Kidney (tissue), 14 donors: ENCODE measurements around the gene C3orf22. TPM values are rescaled to one million over a fixed set of nuclear protein-coding genes. Genes with fewer than 3 reads are reported as not detected.
"Not testable (repeated sequence)": the region's sequence is repeated elsewhere in the genome, so short reads cannot be mapped to it uniquely, and the experiment has no call there.

Experiments
- DNase-seq, 5 donors: peaks; one replicate each; pipeline ENCODE4 v3.0.0-alpha.2; 2013 to 2020
- FAIRE-seq: peaks from 2 replicates; lab custom pipeline; 2012; peaks lifted over from hg19 to GRCh38; lab: Jason Lieb, UNC
- H3K27ac ChIP-seq, 2 donors: one replicate each; pipeline ENCODE4 v1.7.0; 2013; ENCODE audit warnings: low read depth in 2 of 2, low read length in 2 of 2, inconsistent platforms in 1 of 2
- H3K27me3 ChIP-seq: one replicate; pipeline ENCODE4 v1.7.1; 2013; ENCODE audit warnings: low read length, inconsistent platforms; ENCODE audit not compliant: control insufficient read depth, insufficient read depth
- H3K36me3 ChIP-seq, 3 donors: one replicate each; pipeline versions ENCODE4 v1.7.0 to v1.7.1; 2013; ENCODE audit warnings: low read length in 3 of 3, control low read depth in 1 of 3, inconsistent platforms in 1 of 3; ENCODE audit not compliant: insufficient read depth in 3 of 3, control insufficient read depth in 2 of 3
- H3K4me1 ChIP-seq, 3 donors: one replicate each; pipeline versions ENCODE4 v1.7.0 to v1.7.1; 2013; ENCODE audit warnings: low read length in 3 of 3, inconsistent platforms in 1 of 3, low read depth in 1 of 3; ENCODE audit not compliant: control insufficient read depth in 2 of 3, insufficient read depth in 2 of 3
- H3K4me3 ChIP-seq, 3 donors: one replicate each; pipeline versions ENCODE4 v1.7.0 to v1.8.1; 2013; ENCODE audit warnings: low read length in 3 of 3, control low read depth in 1 of 3, inconsistent platforms in 1 of 3
- H3K9ac ChIP-seq, 3 donors: one replicate each; pipeline versions ENCODE4 v1.7.0 to v1.7.1; 2013; ENCODE audit warnings: low read length in 3 of 3, control low read depth in 1 of 3, inconsistent platforms in 1 of 3
- H3K9me3 ChIP-seq, 3 donors: one replicate each; pipeline versions ENCODE4 v1.7.0 to v1.7.1; 2013; ENCODE audit warnings: low read length in 3 of 3, control low read depth in 1 of 3, inconsistent platforms in 1 of 3; ENCODE audit not compliant: control insufficient read depth in 2 of 3, insufficient read depth in 1 of 3
- intact Hi-C: fragments of 100-400 bp; cut with DNase I; formaldehyde crosslinking; loops from one replicate; pipeline ENCODE4 v1.11.1; 2022
- polyA plus RNA-seq: library from polyadenylated mRNA; stranded (reverse); fragments of 350-450 nt; fragmentation: Illumina TruSeq; extraction: RNeasy Lipid Tissue Mini Kit (QIAGEN cat#74804); gene quantifications from one replicate; pipeline ENCODE4 v1.2.3, GENCODE V29; 2014; ENCODE audit warnings: low read depth, low replicate concordance; ENCODE audit not compliant: insufficient read depth
- total RNA-seq: library from RNA; stranded (reverse); fragmentation: NEBNext Ultra II Directional; extraction: Animal tissue kit (Norgen Biotek cat#: 25700); gene quantifications from one replicate; pipeline ENCODE4 v1.2.1, GENCODE V29; 2021
- TF ChIP-seq, protein P1 (sequence below): IDR thresholded peaks from 3 replicates; pipeline ENCODE4 v1.5.1; 2012; ENCODE audit warnings: mild to moderate bottlenecking, moderate library complexity, borderline replicate concordance; ENCODE audit not compliant: insufficient read depth; ENCODE audit errors: extremely low read depth
- donor health status: control.
- donor health status: control.
- donor health status: control.
- donor health status: control.
- donor health status: control.
- donor health status: DM: yes; HTN: yes; CAD: no.
- donor health status: Normal renal cell carcinoma (clear cell type).

C3orf22 gene
- total and polyA plus RNA-seq, 2 donors from 2014 or later: not detected

DNA sequence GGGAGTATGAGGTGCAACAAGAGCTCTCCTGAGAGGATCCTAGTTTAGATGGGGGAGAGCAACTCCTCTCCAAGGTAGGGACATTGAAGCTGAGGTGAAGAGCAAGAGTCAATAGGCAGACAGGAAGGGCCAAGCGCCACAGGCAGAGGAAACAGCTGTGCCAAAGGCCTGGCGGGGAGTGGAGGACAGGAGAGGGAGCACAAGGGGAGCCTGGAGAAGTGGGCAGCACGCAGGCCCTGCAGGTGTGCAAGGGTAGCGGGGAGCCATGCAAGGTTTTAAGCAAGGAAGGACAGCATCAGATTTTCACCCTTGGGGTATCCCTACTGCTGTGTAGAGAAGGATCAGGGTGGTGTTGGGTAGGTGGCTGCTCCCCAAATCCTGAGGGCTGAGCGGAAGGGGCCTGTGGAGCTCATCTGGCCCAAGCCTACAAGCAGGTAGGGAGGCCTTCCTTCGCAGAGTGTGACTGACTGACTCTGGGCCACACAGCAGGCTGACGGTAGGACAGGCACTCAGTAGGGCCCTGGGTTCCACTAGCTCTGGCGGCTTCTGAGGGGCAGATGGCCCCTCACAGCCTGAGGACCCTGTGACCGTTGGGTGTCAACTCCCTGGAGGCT, 21.5 kb downstream of the C3orf22 start:
- TF ChIP-seq, protein P1, sequence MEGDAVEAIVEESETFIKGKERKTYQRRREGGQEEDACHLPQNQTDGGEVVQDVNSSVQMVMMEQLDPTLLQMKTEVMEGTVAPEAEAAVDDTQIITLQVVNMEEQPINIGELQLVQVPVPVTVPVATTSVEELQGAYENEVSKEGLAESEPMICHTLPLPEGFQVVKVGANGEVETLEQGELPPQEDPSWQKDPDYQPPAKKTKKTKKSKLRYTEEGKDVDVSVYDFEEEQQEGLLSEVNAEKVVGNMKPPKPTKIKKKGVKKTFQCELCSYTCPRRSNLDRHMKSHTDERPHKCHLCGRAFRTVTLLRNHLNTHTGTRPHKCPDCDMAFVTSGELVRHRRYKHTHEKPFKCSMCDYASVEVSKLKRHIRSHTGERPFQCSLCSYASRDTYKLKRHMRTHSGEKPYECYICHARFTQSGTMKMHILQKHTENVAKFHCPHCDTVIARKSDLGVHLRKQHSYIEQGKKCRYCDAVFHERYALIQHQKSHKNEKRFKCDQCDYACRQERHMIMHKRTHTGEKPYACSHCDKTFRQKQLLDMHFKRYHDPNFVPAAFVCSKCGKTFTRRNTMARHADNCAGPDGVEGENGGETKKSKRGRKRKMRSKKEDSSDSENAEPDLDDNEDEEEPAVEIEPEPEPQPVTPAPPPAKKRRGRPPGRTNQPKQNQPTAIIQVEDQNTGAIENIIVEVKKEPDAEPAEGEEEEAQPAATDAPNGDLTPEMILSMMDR: no peak
- Histone ChIP-seq H3K27ac (no peak overlapping the region), H3K27me3 (peaks cover 5% of the 10 kb centered on the region), H3K4me3 (no peak overlapping the region), H3K9me3 (no peaks in the 10 kb centered on the region), H3K36me3 (no peaks in the 10 kb centered on the region), H3K9ac (no peak overlapping the region), H3K4me1 (peaks cover 0 to 3% (median 3%) of the 10 kb centered on the region in 3 donors)
- DNase-seq (peak in 2 of 5 donors; percentile 17 to 58), FAIRE-seq (no peak)
- intact Hi-C loops: no loop called here

DNA sequence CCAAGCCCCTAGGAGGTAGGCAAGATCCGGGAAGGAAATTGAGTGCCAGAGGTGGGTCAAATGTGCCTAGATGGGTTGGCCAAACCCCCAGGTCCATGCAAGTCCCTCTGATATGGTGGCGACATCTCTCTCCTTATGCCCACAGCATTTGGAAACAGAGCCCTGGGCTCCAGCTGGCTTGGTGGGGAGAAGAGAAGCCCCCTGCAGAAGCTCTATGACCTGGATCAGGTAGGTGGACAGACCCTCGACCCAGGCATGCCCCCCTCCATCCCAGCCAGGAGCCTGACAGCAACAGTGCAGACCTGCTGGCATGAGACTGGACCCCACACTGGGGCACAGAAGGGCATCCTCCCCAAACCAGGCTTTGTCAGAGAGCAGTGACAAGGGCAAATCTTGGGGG, 22.6 kb downstream of the C3orf22 start:
- TF ChIP-seq, protein P1: no peak
- intact Hi-C loops: no loop called here
- DNase-seq (peak in 2 of 5 donors; percentile 15 to 45), FAIRE-seq (no peak)
- no peaks in the 10 kb centered on the region for H3K36me3 ChIP-seq
- H3K4me1 ChIP-seq: peaks cover 0 to 3% (median 3%) of the 10 kb centered on the region in 3 donors
- H3K4me3 ChIP-seq: no peak overlapping the region
- H3K27me3 ChIP-seq: peaks cover 5% of the 10 kb centered on the region
- no peak overlapping the region for H3K27ac ChIP-seq
- H3K9me3 ChIP-seq: no peaks in the 10 kb centered on the region
- H3K9ac ChIP-seq: no peak overlapping the region

DNA sequence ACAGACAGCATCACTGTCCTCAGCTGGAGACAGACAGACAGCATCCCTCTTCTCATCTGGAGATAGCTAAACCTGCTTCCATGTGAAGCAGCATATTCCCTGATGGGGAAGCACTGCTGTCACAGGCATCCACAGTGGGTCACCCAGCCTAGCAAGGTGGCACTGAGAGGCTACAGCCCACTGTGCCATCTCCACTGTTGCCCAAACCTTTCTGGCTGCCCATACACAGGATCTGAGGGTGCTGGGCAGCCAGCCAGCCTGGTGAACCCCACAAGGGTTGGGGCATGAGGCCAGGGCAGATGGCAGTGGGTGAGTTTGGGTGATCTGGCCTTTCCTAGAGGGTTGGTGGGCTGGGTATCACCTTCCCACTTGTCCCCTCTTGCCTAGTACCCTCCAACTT, 23.1 kb downstream of the C3orf22 start:
- no peak overlapping the region for H3K9ac ChIP-seq
- no peak overlapping the region for H3K4me3 ChIP-seq
- TF ChIP-seq, protein P1: no peak
- H3K36me3 ChIP-seq: no peaks in the 10 kb centered on the region
- H3K9me3 ChIP-seq: no peaks in the 10 kb centered on the region
- intact Hi-C loops: no loop called here
- H3K4me1 ChIP-seq: peaks cover 0 to 4% (median 2%) of the 10 kb centered on the region in 3 donors
- H3K27ac ChIP-seq: no peak overlapping the region
- H3K27me3 ChIP-seq: peaks cover 4% of the 10 kb centered on the region
- FAIRE-seq (no peak), DNase-seq (peak in 2 of 5 donors; percentile 15 to 26)

DNA sequence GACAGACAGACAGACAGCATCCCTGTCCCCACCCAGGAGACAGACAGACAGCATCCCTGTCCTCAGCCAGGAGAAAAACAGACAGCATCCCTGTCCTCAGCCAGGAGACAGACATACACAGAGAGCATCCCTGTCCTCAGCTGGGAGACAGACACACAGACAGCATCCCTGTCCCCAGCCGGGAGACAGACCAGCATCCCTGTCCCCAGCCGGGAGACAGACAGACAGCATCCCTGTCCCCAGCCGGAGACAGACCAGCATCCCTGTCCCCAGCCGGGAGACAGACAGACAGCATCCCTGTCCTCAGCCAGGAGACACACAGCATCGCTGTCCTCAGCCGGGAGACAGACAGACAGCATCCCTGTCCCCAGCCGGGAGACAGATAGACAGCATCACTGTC, 24.0 kb downstream of the C3orf22 start:
- H3K4me3 ChIP-seq, H3K9me3 ChIP-seq, FAIRE-seq, H3K27ac ChIP-seq, H3K9ac ChIP-seq, intact Hi-C loops, H3K27me3 ChIP-seq, H3K4me1 ChIP-seq, H3K36me3 ChIP-seq: not testable (repeated sequence)
- DNase-seq: peak in 1 of 5 donors; percentile 55
